Caki2 (cell line): ENCODE data around the gene GLT6D1. TPM values are rescaled to one million over a fixed set of nuclear protein-coding genes. Genes with fewer than 3 reads are reported as not detected.

Source experiments
- DNase-seq: peaks from one replicate; pipeline ENCODE4 v3.0.0-alpha.2; 2015; ENCODE audit warnings: low read depth
- in situ Hi-C: cut with HindIII; loops from 2 replicates; pipeline ENCODE4 v1.10.0; 2016; ENCODE audit warnings: low sequenced_read_pairs, low pct_unique_long_range_greater_than_20kb, mixed read lengths
- total RNA-seq: library from RNA; depleted of rRNA; stranded (reverse); fragments of >200 nt; shearing (Covaris generic); gene quantifications from 2 replicates; pipeline ENCODE4 v1.2.3, GENCODE V29; 2014; ENCODE audit warnings: low replicate concordance

GLT6D1 gene
- total RNA-seq, 1 experiment from 2014 or later: not detected

DNA sequence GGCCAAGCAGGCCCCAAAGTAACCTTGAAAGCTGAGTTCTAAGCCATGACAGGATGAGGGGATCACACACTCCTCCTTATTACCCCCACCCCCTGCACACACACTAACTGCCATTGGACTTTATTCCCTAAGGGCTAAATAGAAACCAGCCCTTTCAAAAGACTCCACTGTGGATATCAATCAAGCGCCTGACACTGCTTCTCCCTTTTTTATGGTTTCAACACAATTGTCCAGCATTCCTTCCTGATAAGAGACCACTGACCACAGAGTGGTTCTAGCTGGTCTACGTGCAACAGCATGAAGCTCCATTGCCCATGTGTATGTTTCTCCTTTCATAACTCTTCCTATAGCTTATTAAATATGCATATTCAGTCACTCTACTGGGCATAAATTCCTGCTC lies 43.1 kb downstream of the GLT6D1 start:
- in situ Hi-C loops: no loop called here
- no peak for DNase-seq

DNA sequence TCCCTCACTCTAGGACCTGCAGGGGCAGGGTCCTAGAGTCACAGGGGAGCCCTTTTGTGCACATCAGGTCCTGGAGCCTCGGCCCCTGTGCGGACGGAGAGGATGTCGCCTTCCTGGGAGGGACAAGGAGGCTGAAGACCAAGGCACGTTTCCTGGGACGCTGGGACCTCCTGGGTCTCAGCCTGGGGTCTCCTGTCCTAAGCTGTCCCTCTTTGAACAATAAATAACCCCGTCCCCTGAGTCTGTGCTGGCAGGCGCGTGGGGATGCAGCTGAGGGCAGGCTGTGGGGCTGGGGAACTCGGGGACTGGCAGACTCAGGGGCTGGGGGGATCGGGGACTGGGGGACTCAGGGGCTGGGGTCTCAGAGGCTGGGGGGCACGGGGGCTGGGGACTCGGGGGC lies 46.7 kb downstream of the GLT6D1 start:
- DNase-seq: no peak
- in situ Hi-C loops: no loop called here

DNA sequence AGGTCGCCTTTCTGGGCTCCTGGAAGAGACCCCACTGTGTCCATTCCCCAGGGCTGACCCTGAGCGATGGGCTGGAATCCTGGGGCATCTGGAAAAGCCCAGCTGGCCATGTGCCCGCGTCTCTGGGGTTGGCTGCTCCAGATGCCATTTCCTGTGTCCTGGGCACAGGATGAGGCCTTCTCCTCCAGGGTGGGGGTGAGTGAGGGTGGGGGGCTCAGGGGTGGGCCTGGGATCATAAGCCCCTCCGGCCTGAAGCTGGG lies 47.1 kb downstream of the GLT6D1 start:
- in situ Hi-C loops: no loop called here
- no peak for DNase-seq

DNA sequence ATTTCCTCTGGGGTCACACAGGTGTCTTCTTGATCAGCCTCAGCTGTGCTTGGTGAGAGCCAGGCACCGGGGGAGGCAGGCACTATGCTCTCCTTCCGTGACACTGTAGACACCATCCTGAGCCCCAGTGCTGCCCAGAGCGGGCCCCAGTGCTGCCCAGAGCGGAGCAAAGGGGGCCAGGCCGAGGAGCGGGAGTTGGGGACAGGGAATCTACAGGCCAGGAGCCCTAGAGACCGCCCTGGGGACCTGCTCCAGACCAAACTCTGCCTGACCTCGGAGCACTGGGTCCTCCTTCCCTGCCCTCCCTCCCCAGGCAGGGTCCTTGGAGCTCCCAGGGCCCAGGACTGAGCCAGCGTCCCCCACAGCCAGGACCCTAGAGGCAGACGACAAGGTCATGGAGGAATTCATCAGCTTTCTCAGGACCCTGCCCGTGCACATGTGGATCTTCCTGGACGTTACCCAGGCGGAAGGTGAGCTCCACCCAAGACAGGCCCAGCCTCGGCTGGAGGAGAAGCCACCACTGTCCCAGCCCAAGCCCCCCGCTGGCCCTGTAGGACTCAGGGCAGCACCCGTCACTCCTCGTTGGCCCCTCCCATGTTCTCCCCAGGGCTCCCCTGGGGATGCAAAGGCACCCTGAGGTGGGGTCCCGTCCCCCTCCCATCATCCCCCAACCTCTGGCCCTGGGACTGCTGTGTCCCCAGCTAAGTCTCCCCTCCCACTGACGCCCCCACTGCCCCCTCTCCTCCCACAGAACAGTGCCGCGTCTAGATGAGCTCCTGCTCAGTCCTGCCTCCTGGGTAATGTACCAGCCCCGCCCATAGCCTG lies 47.6 kb downstream of the GLT6D1 start:
- no peak for DNase-seq
- in situ Hi-C loops: no loop called here

- DNase-seq: no peak
- in situ Hi-C loops: no loop called here
Observed at GRCh38 chr9:135590486-135591079, 48.8 kb downstream of the GLT6D1 start.

DNA sequence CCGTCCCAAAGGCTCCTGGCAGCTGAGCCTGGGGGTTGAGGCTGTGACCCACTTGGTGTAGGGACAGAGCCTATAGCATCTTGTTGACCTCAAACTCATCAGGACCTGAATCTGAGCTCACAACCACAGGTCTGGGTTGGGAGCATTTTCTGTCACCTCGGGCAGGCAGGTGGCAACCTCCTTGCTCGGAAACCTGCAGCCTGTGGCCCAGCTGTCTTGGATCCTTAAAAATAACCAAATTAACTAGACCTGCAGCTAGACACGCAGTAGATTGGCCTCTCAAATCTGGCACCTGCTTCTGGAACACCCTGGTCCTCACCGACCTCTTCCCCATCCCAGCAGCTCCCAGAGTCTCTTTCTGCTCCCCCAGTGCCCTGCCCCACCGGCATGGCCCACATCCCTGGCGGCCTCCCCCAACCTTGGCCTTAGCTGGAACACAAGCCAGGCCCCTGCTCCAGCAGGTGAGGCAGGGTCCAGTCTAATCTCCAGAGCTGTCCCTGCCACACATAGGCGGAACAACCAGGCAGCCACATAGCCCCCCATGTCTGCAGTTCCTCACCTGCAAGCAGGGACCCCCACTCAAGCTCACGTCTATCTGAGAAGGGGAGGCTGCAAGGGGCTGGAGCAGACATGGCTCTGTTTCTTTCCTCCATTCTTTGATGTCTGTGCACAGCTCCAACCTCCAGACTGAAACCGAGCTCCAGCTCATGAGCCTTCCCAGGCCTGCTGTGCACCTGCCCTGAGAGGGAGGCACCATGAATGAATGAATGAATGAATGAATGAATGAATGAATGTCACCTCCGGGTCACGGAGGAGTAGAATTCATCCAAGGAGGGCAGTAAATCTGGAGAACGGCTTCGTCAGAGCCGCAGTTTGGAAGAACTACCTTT lies 49.5 kb downstream of the GLT6D1 start:
- DNase-seq: no peak
- in situ Hi-C loops: no loop called here

- DNase-seq: no peak
- in situ Hi-C loops: no loop called here
Observed at GRCh38 chr9:135588886-135589595, 50.3 kb downstream of the GLT6D1 start.

- DNase-seq: no peak
- in situ Hi-C loops: no loop called here
Observed at GRCh38 chr9:135588371-135588770, 51.0 kb downstream of the GLT6D1 start.

DNA sequence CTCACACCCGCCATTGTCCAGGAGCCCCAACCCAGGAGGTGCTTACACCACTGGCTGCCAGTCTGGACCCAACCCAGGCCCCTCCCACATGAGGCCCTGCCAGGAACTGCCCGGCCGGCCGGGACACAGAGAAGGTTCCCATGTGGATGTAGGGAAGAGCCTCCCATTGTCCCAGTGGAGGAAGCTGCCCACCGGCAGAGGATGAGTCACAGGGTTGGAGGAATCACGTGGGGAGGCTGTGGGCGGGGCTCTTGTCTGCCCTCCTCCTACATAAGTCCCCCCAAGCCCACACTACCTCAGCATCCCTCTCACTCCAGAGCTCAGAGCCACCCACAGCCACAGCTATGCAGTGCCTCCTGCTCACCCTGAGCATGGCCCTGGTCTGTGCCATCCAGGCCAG lies 51.7 kb downstream of the GLT6D1 start:
- no peak for DNase-seq
- in situ Hi-C loops: no loop called here

DNA sequence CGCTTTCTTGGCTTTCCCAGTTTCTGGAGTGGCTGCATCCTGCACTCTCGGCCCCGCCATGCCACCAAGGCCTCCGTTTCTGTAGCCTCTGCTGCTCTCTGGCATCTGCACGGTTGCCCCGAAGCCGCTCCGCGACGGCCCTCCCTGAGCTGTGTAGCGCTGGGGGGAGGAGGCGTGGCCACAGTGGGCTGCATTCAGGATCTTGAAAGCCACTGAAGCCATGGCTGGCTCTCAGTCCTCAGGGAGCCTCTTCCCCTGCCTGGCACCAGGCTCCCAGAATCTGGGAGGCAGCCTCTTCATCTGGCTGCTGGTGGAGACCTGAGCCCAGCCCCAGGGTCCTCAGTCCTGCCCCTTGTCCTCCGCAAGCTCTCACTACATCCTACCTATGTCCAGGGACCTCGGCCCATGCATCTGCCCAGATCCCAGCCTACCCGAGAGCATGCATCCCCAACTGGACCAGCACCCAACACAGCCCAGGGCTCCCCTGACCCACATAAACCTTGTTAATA lies 52.7 kb downstream of the GLT6D1 start:
- DNase-seq: no peak
- in situ Hi-C loops: no loop called here

- DNase-seq: no peak
- in situ Hi-C loops: no loop called here
Observed at GRCh38 chr9:135584934-135585333, 54.4 kb downstream of the GLT6D1 start.

DNA sequence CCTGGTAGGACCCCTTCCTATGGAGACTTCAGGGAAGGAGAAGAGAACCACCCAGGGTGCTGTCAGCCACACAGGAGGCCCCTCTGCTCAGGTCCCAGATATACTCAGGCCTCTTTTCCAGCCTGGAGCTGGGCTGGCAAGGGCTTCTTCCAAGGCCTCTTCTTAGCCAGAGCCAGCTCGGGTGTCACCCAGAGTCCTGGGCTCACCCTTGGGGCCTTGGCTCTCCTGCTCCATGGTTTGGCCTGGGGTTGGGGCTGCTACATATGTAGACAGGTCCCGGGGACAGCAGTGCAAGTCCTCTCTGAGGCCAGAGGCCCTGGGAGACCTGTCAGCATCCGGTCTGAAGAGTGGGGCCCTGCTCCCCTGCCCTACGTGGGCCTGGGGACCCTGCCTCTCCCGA lies 55.0 kb downstream of the GLT6D1 start:
- in situ Hi-C loops: no loop called here
- no peak for DNase-seq

DNA sequence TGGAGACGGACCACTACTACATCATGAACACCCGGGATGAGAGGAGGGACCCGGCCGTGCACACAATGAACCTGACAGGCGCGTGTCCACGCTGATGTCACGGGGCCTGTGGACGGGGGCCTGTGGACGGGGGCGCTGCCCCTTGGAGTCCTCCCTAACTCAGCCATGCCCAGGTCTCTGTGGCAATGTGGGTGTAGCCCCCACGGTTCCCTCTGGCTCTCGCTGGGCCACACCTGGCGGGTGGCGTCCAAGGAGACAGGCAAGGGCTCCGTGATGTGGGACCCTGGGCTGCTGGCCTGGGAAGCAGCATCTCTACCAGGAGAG lies 55.7 kb downstream of the GLT6D1 start:
- DNase-seq: no peak
- in situ Hi-C loops: no loop called here

DNA sequence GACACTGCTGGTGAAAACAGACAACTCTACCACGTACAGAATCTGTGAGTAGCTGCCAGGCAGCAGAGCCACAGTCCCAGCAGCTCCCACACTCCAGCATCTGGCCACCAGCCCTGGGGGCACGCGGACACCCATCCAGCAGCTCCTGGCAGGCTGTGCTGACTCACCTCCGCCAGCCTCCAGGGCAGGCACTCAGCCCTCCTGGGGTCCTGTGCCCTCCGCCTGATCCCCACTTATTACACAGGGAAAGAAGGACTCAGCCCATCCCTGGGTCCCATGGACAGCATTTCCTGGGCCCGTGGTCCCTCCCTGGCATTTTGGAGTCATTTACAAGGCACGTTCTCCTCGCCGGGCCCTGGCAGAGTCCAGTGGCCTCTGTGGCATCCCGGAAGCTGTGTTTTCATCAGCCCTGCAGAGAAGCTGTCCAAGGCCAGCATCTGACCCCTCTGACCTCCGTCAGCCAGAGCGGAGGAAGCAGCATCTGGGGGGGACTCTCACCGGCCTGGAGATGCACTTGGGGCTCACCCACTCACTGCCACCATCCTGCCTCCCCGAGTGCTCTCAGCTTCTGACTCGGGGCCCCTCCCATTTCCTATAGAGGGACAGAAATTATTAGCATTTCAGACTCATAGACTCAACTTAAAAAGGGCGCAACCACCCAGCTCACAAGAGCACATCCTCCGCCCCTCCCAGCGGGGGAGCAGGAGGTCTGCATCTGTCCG lies 56.2 kb downstream of the GLT6D1 start:
- no peak for DNase-seq
- in situ Hi-C loops: no loop called here

DNA sequence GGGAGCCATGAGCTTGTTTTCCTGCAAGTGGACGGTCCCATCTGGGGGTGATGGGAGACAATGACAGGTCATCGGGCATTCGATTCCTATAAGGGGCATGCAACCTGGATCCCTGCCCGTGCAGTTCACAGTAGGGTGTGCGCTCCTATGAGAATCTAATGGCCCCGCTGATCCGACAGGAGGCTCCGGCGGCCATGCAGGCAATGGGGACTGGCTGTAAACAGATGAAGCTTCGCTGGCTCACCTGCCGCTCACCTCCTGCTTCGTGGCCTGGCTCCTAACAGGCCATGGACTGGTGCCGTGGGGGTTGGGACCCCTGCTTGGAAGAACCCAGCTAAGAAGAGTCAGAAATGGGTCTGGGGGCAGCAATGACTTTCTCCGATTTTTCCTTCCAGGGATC lies 56.8 kb downstream of the GLT6D1 start:
- in situ Hi-C loops: no loop called here
- DNase-seq: no peak

DNA sequence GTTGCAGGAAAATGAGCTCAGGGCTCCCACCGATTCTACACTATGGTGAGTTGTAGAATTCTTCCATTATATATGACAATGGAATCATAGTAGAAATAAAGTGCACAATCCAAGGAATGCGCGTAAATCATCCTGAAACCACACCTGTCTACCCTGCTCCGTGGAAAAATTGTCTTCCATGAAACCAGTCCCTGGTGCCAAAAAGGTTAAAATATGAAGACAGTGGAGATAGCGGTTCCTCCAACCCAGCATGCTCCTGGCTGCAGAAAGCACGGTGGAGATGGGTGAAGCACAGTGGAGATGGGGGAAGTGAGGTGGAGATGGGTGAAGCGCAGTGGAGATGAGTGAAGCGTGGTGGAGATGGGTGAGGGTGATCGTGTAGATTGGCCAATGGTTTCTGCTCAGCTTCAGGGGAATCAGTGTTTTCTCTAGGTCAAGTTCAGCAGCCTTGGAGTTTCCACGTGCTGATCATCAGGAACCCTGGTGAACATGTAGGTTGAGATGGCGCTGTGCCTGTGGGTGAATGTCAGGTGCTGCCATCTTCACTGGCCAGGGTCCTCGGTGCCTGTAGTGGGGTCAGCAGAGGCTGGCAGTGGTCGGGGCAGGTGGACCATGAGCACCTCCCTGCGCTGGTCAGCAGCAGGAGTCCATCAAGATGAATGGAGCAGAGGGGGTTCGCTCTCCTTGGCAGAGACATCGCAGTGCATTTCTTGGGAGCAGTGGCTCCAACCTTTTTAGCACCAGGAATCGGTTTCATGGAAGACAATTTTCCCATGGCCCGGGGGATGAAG lies 57.5 kb downstream of the GLT6D1 start:
- in situ Hi-C loops: no loop called here
- DNase-seq: no peak

DNA sequence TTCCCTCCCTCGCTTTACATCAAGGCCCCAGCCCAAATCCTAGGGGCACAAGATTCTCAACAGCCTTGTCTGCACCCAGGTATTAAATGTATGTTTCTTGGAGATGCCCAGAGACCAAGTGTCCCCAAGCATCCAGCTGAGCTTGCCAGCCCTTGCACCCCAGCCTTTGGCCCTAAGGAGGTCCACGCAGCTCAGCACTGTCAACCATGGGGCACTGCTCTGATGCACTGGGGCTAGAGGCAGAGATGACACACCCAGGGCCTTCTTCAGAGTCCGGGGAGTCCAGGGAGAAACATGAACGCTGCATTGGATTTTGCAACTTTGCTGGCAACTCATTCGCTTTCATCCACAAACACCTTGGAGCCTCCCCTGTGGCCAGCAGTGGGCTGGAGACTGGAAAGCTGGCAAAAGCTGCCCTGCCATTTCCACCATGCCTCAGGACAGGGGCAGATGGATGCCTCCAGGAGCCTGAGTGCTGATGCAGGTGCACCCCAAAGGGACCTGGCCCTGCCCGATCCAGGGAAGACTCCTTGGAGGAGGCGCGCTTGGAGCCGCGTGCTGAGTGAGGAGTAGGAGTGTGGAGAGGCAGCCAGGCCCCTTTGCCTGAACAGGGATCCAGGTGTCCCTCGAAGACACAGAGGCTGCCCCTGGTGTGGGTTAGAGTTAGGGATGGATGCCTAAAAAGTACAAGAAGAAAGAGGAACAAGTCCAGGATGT lies 58.5 kb downstream of the GLT6D1 start:
- no peak for DNase-seq
- in situ Hi-C loops: no loop called here
